Gastroesophageal sphincter (tissue), 4 donors: Measurements from ENCODE around the gene ADAM19. TPM values are rescaled to one million over a fixed set of nuclear protein-coding genes. Genes with fewer than 3 reads are reported as not detected.

Experiments
- ATAC-seq: fragments of 150-250 bp; one replicate; pipeline ENCODE4 v1.9.1; 2016; ENCODE audit warnings: mild to moderate bottlenecking, moderate library complexity
- H3K27ac ChIP-seq, 4 donors: fragments of 200-600 bp; sonication (generic) in 3 of 4; 1 replicate in 3 of 4; 2 replicates in 1 of 4; pipeline ENCODE4 v1.5.1; 2016 to 2019
- H3K27me3 ChIP-seq: fragments of 200-600 bp; sonication (generic); one replicate; pipeline ENCODE4 v1.5.1; 2019
- H3K36me3 ChIP-seq, 2 donors: fragments of 200-600 bp; sonication (generic); one replicate each; pipeline ENCODE4 v1.5.1; 2019; ENCODE audit warnings: control low read depth in 1 of 2
- H3K4me1 ChIP-seq, 3 donors: fragments of 200-600 bp; sonication (generic); 1 replicate in 2 of 3; 2 replicates in 1 of 3; pipeline ENCODE4 v1.5.1; 2016 to 2019; ENCODE audit warnings: control low read depth in 2 of 3
- H3K4me3 ChIP-seq, 2 donors: fragments of 200-600 bp; sonication (generic); one replicate each; pipeline ENCODE4 v1.5.1; 2019; ENCODE audit warnings: mild to moderate bottlenecking in 1 of 2, moderate library complexity in 1 of 2
- H3K9me3 ChIP-seq, 3 donors: fragments of 200-600 bp; sonication (generic); one replicate each; pipeline ENCODE4 v1.5.1; 2017 to 2019; ENCODE audit warnings: control low read depth in 2 of 3
- EP300 ChIP-seq: sonication (generic); formaldehyde crosslinking; IDR thresholded peaks from one replicate; pipeline ENCODE4 v1.6.1; 2017; ENCODE audit warnings: antibody characterized with exemption, mild to moderate bottlenecking
- POLR2A ChIP-seq, 2 donors: fragments of 450-650 bp; IDR thresholded peaks; one replicate each; pipeline ENCODE4 v1.6.1; 2017; ENCODE audit warnings: antibody characterized with exemption in 2 of 2, mild to moderate bottlenecking in 2 of 2, moderate library complexity in 1 of 2
- POLR2AphosphoS5 ChIP-seq: sonication (generic); formaldehyde crosslinking; IDR thresholded peaks from one replicate; pipeline ENCODE4 v1.6.1; 2017; ENCODE audit warnings: antibody characterized with exemption
- WGBS, 2 donors: methylation state at CpG; one replicate each; pipeline ENCODE4 v1.1.5; 2018; ENCODE audit warnings: low coverage in 1 of 2; 5-methylcytosine and 5-hydroxymethylcytosine counted together
- total RNA-seq, 4 donors: library from RNA; depleted of rRNA; stranded (reverse); fragments of >200 nt; gene quantifications; one replicate each; pipeline ENCODE4 v1.1.0, GENCODE V29; 2016
- TF ChIP-seq, protein P1 (sequence below), 4 experiments: fragments of 200-600 bp in 2 of 4; fragments of 450-650 bp in 2 of 4; sonication (generic) in 1 of 4; IDR thresholded peaks; one replicate each; pipeline ENCODE4 v1.5.1; 2017 to 2019; ENCODE audit warnings: antibody characterized with exemption in 4 of 4, mild to moderate bottlenecking in 2 of 4, moderate library complexity in 2 of 4

The ADAM19 gene
- total RNA-seq, 4 donors from 2014 or later: 19.3 to 38.5 (median 31.2) TPM

DNA sequence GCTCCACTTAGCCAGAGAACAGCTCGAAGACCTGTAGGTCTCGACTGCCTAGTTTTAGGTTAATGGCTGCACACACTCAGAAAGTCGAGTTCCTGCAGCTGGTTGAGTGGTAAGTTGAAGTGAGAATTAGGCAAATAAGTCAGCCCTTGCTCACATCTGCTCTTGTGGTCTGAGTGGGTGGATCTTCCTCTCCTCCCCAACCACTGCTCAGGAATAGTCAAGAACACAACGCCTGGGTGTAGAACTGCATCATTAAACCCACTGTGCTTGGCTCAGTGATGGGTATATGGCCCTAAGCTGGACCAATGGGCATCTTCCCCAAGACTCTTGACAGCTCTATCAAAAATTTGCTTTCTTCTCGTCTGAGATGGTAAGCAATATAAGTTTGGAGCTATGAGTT, 20.9 kb upstream of the ADAM19 start:
- 83 to 93% methylated on average over 4 to 5 of the region's 5 CpGs for WGBS, 2 donors
- Histone ChIP-seq H3K27ac (no peak overlapping the region), H3K4me3 (no peak overlapping the region), H3K4me1 (peaks cover 0 to 4% (median 0%) of the 10 kb centered on the region in 3 donors), H3K27me3 (no peaks in the 10 kb centered on the region), H3K36me3 (no peaks in the 10 kb centered on the region), H3K9me3 (no peaks in the 10 kb centered on the region)
- no peak for ATAC-seq
- TF ChIP-seq, protein P1, sequence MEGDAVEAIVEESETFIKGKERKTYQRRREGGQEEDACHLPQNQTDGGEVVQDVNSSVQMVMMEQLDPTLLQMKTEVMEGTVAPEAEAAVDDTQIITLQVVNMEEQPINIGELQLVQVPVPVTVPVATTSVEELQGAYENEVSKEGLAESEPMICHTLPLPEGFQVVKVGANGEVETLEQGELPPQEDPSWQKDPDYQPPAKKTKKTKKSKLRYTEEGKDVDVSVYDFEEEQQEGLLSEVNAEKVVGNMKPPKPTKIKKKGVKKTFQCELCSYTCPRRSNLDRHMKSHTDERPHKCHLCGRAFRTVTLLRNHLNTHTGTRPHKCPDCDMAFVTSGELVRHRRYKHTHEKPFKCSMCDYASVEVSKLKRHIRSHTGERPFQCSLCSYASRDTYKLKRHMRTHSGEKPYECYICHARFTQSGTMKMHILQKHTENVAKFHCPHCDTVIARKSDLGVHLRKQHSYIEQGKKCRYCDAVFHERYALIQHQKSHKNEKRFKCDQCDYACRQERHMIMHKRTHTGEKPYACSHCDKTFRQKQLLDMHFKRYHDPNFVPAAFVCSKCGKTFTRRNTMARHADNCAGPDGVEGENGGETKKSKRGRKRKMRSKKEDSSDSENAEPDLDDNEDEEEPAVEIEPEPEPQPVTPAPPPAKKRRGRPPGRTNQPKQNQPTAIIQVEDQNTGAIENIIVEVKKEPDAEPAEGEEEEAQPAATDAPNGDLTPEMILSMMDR (IDR thresholded peaks at IDR 0.05): no peak
- TF ChIP-seq EP300 (no peak), POLR2AphosphoS5 (no peak), POLR2A (IDR thresholded peaks at IDR 0.05) (no peak)

DNA sequence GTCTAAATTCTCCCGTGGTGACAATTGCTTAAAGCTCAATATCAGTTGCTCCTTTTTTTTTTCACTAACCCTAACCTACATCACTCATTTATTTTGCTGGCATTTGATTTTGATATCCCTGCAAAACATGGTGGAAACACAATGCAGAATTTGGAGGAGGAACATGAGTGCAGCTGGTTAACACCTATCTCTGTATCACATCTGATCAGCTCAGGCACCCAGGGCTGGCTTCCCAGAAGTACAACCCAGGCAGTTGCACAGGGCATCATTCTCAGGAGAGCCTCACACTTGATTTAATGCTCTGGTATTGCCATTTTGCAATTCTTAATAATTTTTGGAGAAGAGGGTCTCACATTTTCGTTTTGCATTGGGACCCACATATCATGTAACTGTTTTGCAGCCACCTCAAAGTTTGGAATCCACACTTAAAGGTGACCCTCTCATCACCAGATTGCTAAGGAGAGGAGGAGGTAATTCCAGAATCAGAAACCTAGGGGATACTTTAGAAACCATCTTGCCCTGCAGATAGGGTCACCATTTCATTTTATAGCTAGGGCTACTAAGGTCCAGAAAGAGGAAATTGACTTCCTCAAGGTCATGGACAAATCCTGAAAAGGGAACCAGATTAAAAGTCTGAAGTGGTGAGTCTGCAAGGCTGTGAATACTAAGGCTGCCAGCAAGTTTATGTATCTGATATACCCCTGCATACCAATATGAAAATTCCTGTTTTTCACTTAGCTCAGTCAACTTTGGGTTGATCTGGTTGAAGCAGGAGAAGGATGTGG, 19.3 kb upstream of the ADAM19 start:
- no peak for ATAC-seq
- WGBS, 2 donors: 57 to 67% methylated on average over 2 of the region's 2 CpGs
- H3K4me1 ChIP-seq: peaks cover 0 to 4% (median 0%) of the 10 kb centered on the region in 3 donors

GRCh38 chr5:157594257-157594656, 18.7 kb upstream of the ADAM19 start:
- no peak for ATAC-seq
- no peaks in the 10 kb centered on the region for H3K36me3 ChIP-seq

More for the DNA sequence above, 19.3 kb upstream of the ADAM19 start:
- TF ChIP-seq EP300 (no peak), POLR2A (IDR thresholded peaks at IDR 0.05) (no peak), POLR2AphosphoS5 (no peak)
- TF ChIP-seq, protein P1 (IDR thresholded peaks at IDR 0.05): no peak
- Histone ChIP-seq H3K9me3 (no peaks in the 10 kb centered on the region), H3K36me3 (no peaks in the 10 kb centered on the region), H3K27me3 (no peaks in the 10 kb centered on the region), H3K27ac (no peak overlapping the region), H3K4me3 (no peak overlapping the region)

GRCh38 chr5:157593052-157593757, 17.6 kb upstream of the ADAM19 start:
- Histone ChIP-seq H3K4me3 (no peak overlapping the region), H3K36me3 (no peaks in the 10 kb centered on the region), H3K27me3 (no peaks in the 10 kb centered on the region), H3K27ac (no peak overlapping the region), H3K9me3 (no peaks in the 10 kb centered on the region), H3K4me1 (peaks cover 0 to 4% (median 0%) of the 10 kb centered on the region in 3 donors)
- WGBS, 2 donors: 62 to 76% methylated on average over 4 to 6 of the region's 6 CpGs
- no peak for ATAC-seq
- TF ChIP-seq POLR2AphosphoS5 (no peak), POLR2A (IDR thresholded peaks at IDR 0.05) (no peak), EP300 (no peak)
- TF ChIP-seq, protein P1 (IDR thresholded peaks at IDR 0.05): no peak

More at GRCh38 chr5:157594257-157594656, 18.7 kb upstream of the ADAM19 start:
- TF ChIP-seq EP300: no peak
- TF ChIP-seq, protein P1 (IDR thresholded peaks at IDR 0.05): no peak
- TF ChIP-seq POLR2AphosphoS5: no peak
- no peak for TF ChIP-seq POLR2A (IDR thresholded peaks at IDR 0.05)
- Histone ChIP-seq H3K4me3 (no peak overlapping the region), H3K4me1 (peaks cover 0 to 4% (median 0%) of the 10 kb centered on the region in 3 donors), H3K27ac (no peak overlapping the region), H3K27me3 (no peaks in the 10 kb centered on the region), H3K9me3 (no peaks in the 10 kb centered on the region)
